ENCODE data around the gene DTX1.

Gene DTX1

DNA sequence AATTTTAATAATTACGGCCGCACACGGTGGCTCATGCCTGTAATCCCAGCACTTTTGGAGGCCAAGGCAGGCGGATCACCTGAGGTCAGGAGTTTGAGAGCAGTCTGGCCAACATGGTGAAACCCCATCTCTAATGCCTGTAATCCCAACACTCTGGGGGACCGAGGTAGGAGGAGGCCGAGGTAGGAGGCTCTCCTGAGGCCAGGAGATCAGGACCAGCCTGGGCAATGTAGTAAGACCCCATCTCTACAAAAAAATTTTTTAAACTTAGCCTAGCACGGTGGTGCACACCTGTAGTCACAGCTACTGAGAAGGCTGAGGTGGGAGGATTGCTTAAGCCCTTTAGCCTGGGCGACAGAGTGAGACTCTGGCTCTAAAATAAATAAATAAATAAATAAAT lies 87.4 kb downstream of the DTX1 start:
- DNase-seq (ENCODE audit: low read depth): no peak
- TF ChIP-seq, protein P1, sequence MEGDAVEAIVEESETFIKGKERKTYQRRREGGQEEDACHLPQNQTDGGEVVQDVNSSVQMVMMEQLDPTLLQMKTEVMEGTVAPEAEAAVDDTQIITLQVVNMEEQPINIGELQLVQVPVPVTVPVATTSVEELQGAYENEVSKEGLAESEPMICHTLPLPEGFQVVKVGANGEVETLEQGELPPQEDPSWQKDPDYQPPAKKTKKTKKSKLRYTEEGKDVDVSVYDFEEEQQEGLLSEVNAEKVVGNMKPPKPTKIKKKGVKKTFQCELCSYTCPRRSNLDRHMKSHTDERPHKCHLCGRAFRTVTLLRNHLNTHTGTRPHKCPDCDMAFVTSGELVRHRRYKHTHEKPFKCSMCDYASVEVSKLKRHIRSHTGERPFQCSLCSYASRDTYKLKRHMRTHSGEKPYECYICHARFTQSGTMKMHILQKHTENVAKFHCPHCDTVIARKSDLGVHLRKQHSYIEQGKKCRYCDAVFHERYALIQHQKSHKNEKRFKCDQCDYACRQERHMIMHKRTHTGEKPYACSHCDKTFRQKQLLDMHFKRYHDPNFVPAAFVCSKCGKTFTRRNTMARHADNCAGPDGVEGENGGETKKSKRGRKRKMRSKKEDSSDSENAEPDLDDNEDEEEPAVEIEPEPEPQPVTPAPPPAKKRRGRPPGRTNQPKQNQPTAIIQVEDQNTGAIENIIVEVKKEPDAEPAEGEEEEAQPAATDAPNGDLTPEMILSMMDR (IDR thresholded peaks at IDR 0.05; ENCODE audit: insufficient read depth, low read depth, low read length, missing control alignments): no peak
- H3K4me3 ChIP-seq (ENCODE audit: low read length): no peak overlapping the region

DNA sequence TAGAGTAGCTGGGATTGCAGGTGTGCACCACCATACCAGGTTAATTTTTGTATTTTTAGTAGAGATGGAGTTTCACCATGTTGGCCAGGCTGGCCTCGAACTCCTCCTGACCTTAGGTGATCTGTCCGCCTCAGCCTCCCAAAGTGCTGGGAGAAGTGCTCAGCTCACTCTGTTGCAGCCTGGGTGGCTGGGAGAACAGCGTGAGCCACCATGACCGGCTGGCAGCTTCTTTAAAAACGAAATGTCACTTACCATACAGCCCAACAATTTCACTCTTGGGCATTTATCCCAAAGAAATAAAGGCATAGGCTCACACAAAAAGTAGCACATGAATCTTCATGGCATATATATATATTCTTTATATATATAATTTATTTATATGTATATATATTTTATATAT lies 88.3 kb downstream of the DTX1 start:
- TF ChIP-seq, protein P1 (IDR thresholded peaks at IDR 0.05; ENCODE audit: insufficient read depth, low read depth, low read length, missing control alignments): no peak
- H3K4me3 ChIP-seq (ENCODE audit: low read length): no peak overlapping the region
- no peak for DNase-seq (ENCODE audit: low read depth)

DNA sequence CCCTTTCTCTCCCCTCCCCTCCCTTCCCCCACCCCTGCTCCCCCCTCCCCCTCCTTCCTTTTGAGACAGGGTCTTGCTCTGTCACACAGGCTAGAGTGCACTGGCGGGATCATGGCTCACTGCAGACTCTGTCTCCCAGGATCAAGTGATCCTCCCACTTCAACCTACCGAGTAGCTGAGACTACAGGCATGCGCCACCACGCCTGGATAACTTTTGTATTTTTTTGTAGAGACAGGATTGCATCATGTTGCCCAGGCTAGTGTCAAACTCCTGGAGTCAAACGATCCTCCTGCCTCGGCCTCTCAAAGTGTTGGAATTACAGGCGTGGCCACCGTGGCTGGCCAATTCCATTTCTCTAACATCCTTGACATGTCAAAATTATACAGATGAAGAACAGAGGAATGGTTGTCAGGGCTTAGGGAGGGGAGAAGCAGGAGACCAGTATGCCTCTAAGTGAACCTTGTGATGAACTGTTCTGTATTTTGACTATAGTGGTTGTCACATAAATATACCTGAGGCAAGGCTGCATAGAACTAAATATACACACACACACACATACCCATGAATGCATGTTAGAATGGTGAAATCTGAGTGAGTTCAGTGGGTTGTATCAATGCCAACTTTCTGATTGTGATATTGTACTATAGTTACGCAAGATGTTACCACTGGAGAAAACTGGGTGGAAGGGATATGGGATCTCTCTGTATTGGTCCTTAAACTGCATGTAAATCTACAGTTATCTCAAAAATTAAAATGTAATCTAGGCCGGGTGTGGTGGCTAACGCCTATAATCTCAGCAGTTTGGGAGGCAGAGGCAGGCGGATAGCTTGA lies 89.4 kb downstream of the DTX1 start:
- TF ChIP-seq, protein P1 (IDR thresholded peaks at IDR 0.05; ENCODE audit: insufficient read depth, low read depth, low read length, missing control alignments): no peak
- DNase-seq (ENCODE audit: low read depth): no peak
- no peak overlapping the region for H3K4me3 ChIP-seq (ENCODE audit: low read length)

DNA sequence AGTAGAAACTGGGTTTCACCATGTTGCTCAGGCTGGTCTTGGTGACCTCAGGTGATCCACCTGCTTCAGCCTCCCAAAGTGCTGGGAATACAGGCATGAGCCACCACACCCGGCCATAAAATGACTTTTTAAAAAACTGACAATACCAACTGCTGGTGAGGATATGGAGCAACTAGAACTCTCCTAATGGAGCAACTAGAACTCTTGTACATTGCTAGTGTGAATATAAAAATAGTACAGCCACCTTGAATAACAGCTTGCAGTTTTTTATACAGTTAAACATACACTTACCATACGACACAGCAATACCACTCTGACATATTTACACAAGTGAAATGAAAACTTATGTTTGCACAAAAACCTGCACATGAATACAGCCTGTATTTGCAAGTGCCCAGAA lies 90.5 kb downstream of the DTX1 start:
- TF ChIP-seq, protein P1 (IDR thresholded peaks at IDR 0.05; ENCODE audit: insufficient read depth, low read depth, low read length, missing control alignments): no peak
- no peak for DNase-seq (ENCODE audit: low read depth)

More for the DNA sequence above, 90.5 kb downstream of the DTX1 start:
- no peak overlapping the region for H3K4me3 ChIP-seq (ENCODE audit: low read length)

Measured in epithelial cell of esophagus (primary cell).